HEK293 (cell line): ENCODE data around the gene PRCD.

Experiments
- KLF1 ChIP-seq: fragments of 450-650 bp; formaldehyde crosslinking; IDR thresholded peaks from 2 replicates; pipeline ENCODE4 v1.5.1; 2016; ENCODE audit warnings: missing biosample characterization, missing genetic modification characterization
- PRDM1 ChIP-seq: fragments of 450-650 bp; formaldehyde crosslinking; IDR thresholded peaks from 2 replicates; pipeline ENCODE4; 2016; ENCODE audit warnings: missing biosample characterization, missing genetic modification characterization
- REST ChIP-seq: fragments of 450-650 bp; formaldehyde crosslinking; IDR thresholded peaks from 2 replicates; pipeline ENCODE4 v1.5.1; 2016; ENCODE audit warnings: missing biosample characterization, missing genetic modification characterization
- TRIM28 ChIP-seq: IDR thresholded peaks from 2 replicates; pipeline ENCODE4 v1.6.1; 2011; ENCODE audit warnings: low read length, control low read depth, borderline replicate concordance
- ZBTB48 ChIP-seq: fragments of 450-650 bp; formaldehyde crosslinking; IDR thresholded peaks from 2 replicates; pipeline ENCODE4 v1.5.1; 2016; ENCODE audit warnings: missing biosample characterization, missing genetic modification characterization
- ZEB2 ChIP-seq: fragments of 450-650 bp; formaldehyde crosslinking; IDR thresholded peaks from 2 replicates; pipeline ENCODE4 v1.5.1; 2016; ENCODE audit warnings: missing biosample characterization, missing genetic modification characterization
- ZFHX2 ChIP-seq: fragments of 450-650 bp; formaldehyde crosslinking; conservative IDR thresholded peaks from 2 replicates; pipeline ENCODE4 v1.5.1; 2016; ENCODE audit warnings: missing biosample characterization, missing genetic modification characterization
- ZFP37 ChIP-seq: fragments of 450-650 bp; formaldehyde crosslinking; IDR thresholded peaks from 2 replicates; pipeline ENCODE4 v1.5.1; 2016; ENCODE audit warnings: missing biosample characterization, missing genetic modification characterization
- ZNF138 ChIP-seq: fragments of 450-650 bp; formaldehyde crosslinking; IDR thresholded peaks from 2 replicates; pipeline ENCODE4 v1.5.1; 2016; ENCODE audit warnings: missing biosample characterization, missing genetic modification characterization, borderline replicate concordance
- ZNF16 ChIP-seq: fragments of 450-650 bp; formaldehyde crosslinking; IDR thresholded peaks from 2 replicates; pipeline ENCODE4 v1.5.1; 2016; ENCODE audit warnings: low read depth, missing biosample characterization, missing genetic modification characterization
- ZNF18 ChIP-seq: fragments of 450-650 bp; formaldehyde crosslinking; IDR thresholded peaks from 2 replicates; pipeline ENCODE4 v1.5.1; 2016; ENCODE audit warnings: missing biosample characterization, missing genetic modification characterization
- ZNF184 ChIP-seq: fragments of 450-650 bp; IDR thresholded peaks from 2 replicates; pipeline ENCODE4 v1.5.1; 2018; ENCODE audit warnings: missing biosample characterization, mild to moderate bottlenecking, missing genetic modification characterization
- ZNF211 ChIP-seq: fragments of 450-650 bp; formaldehyde crosslinking; IDR thresholded peaks from 2 replicates; pipeline ENCODE4 v1.5.1; 2016; ENCODE audit warnings: low read depth, missing biosample characterization, missing genetic modification characterization
- ZNF223 ChIP-seq: fragments of 450-650 bp; formaldehyde crosslinking; IDR thresholded peaks from 2 replicates; pipeline ENCODE4 v1.5.1; 2016; ENCODE audit warnings: missing biosample characterization, missing genetic modification characterization
- ZNF354C ChIP-seq: fragments of 450-650 bp; formaldehyde crosslinking; IDR thresholded peaks from 2 replicates; pipeline ENCODE4 v1.5.1; 2016; ENCODE audit warnings: missing biosample characterization, missing genetic modification characterization, low read depth, borderline replicate concordance
- ZNF366 ChIP-seq: fragments of 450-650 bp; formaldehyde crosslinking; conservative IDR thresholded peaks from 2 replicates; pipeline ENCODE4 v1.5.1; 2016; ENCODE audit warnings: missing biosample characterization, missing genetic modification characterization
- ZNF398 ChIP-seq: fragments of 450-650 bp; formaldehyde crosslinking; IDR thresholded peaks from 2 replicates; pipeline ENCODE4 v1.5.1; 2017; ENCODE audit warnings: missing biosample characterization, missing genetic modification characterization
- ZNF449 ChIP-seq: fragments of 450-650 bp; formaldehyde crosslinking; IDR thresholded peaks from 2 replicates; pipeline ENCODE4 v1.5.1; 2017; ENCODE audit warnings: missing biosample characterization, mild to moderate bottlenecking, missing genetic modification characterization, moderate library complexity
- ZNF488 ChIP-seq: fragments of 450-650 bp; formaldehyde crosslinking; IDR thresholded peaks from 2 replicates; pipeline ENCODE4 v1.5.1; 2016; ENCODE audit warnings: missing biosample characterization, missing genetic modification characterization
- ZNF510 ChIP-seq: fragments of 450-650 bp; formaldehyde crosslinking; IDR thresholded peaks from 2 replicates; pipeline ENCODE4 v1.5.1; 2018; ENCODE audit warnings: mild to moderate bottlenecking, missing genetic modification characterization, missing biosample characterization; ENCODE audit not compliant: insufficient replicate concordance
- ZNF549 ChIP-seq: fragments of 450-650 bp; IDR thresholded peaks from 2 replicates; pipeline ENCODE4 v1.5.1; 2018; ENCODE audit warnings: missing biosample characterization, missing genetic modification characterization, mild to moderate bottlenecking, inconsistent platforms, moderate library complexity
- ZNF777 ChIP-seq: fragments of 450-650 bp; formaldehyde crosslinking; IDR thresholded peaks from 2 replicates; pipeline ENCODE4 v1.5.1; 2017; ENCODE audit warnings: missing biosample characterization, missing genetic modification characterization, borderline replicate concordance
- ZSCAN23 ChIP-seq: fragments of 450-650 bp; formaldehyde crosslinking; IDR thresholded peaks from 2 replicates; pipeline ENCODE4 v1.5.1; 2016; ENCODE audit warnings: missing biosample characterization, missing genetic modification characterization
- ZSCAN5A ChIP-seq: fragments of 450-650 bp; formaldehyde crosslinking; IDR thresholded peaks from 2 replicates; pipeline ENCODE4 v1.5.1; 2016; ENCODE audit warnings: missing biosample characterization, missing genetic modification characterization

Gene PRCD

GRCh38 chr17:76529224-76530094 is 10.4 kb upstream of the PRCD start (continued):
- TF ChIP-seq ZNF18 (tag by site-specific recombination) (no peak), ZNF354C (no peak), TRIM28 (no peak), ZSCAN23 (tag by site-specific recombination) (no peak), REST (tag by site-specific recombination) (no peak), PRDM1 (tag by site-specific recombination) (no peak), ZNF211 (tag by site-specific recombination) (no peak), ZNF777 (tag by site-specific recombination) (no peak), ZNF184 (tag by site-specific recombination) (no peak), ZNF488 (tag by site-specific recombination) (no peak), ZNF510 (tag by site-specific recombination) (no peak), ZNF16 (tag by site-specific recombination) (no peak), ZFP37 (tag by site-specific recombination) (no peak), ZNF549 (tag by site-specific recombination) (no peak), ZEB2 (tag by site-specific recombination) (no peak), ZFHX2 (tag by site-specific recombination) (peak; percentile 7; the same call in 1 of the 2 replicates), ZNF366 (tag by site-specific recombination) (no peak), ZNF449 (tag by site-specific recombination) (peak; percentile 41; the same call in 1 of the 2 replicates), KLF1 (tag by site-specific recombination) (peak; percentile 96), ZNF138 (tag by site-specific recombination) (no peak), ZNF398 (peak; percentile 67), ZSCAN5A (tag by site-specific recombination) (no peak), ZBTB48 (tag by site-specific recombination) (peak; percentile 65), ZNF223 (no peak)
